HG03280 (cell line): ENCODE results near the gene ZNF664.

Experiments used
- ATAC-seq: cut with Tn5 transposase; IDR thresholded peaks from one replicate; pipeline ENCODE4 v1.9.1; 2021; ENCODE audit warnings: mild to moderate bottlenecking, moderate library complexity; ENCODE audit not compliant: unreplicated experiment

The ZNF664 gene

GRCh38 chr12:124055066-124055465 lies 82.1 kb downstream of the ZNF664 start:
- no peak for ATAC-seq

GRCh38 chr12:124057691-124058090 lies 84.7 kb downstream of the ZNF664 start:
- no peak for ATAC-seq

- no peak for ATAC-seq
Observed at GRCh38 chr12:124059752-124060151, 86.7 kb downstream of the ZNF664 start.
